Loucy (cell line): ENCODE data around the gene L1CAM.

ENCODE experiments used
- H2AFZ ChIP-seq: fragments of 200-600 bp; sonication (generic); 2 replicates; pipeline ENCODE4 v1.6.0; 2016; ENCODE audit warnings: antibody characterized with exemption, mild to moderate bottlenecking, low read length, moderate library complexity
- H3F3A ChIP-seq: fragments of 200-600 bp; 2 replicates; pipeline ENCODE4 v1.6.0; 2016; ENCODE audit warnings: antibody characterized with exemption, low read depth, mild to moderate bottlenecking
- H3K27me3 ChIP-seq: fragments of 200-600 bp; sonication (generic); 2 replicates; pipeline ENCODE4 v1.6.1; 2014; ENCODE audit warnings: low read length, mild to moderate bottlenecking; ENCODE audit not compliant: insufficient read depth, poor library complexity, severe bottlenecking
- H3K36me3 ChIP-seq: fragments of 200-600 bp; sonication (generic); 2 replicates; pipeline ENCODE4 v1.6.1; 2016; ENCODE audit warnings: low read length; ENCODE audit not compliant: insufficient read depth
- H3K4me1 ChIP-seq: fragments of 200-600 bp; sonication (generic); 2 replicates; pipeline ENCODE4 v1.5.1; 2014; ENCODE audit warnings: low read length, mild to moderate bottlenecking; ENCODE audit not compliant: insufficient read depth, poor library complexity, severe bottlenecking
- H3K4me2 ChIP-seq: fragments of 200-600 bp; sonication (generic); 2 replicates; pipeline ENCODE4 v1.6.0; 2014; ENCODE audit warnings: antibody characterized with exemption, low read length, low read depth, mild to moderate bottlenecking; ENCODE audit not compliant: poor library complexity, severe bottlenecking
- H3K4me3 ChIP-seq: fragments of 200-600 bp; sonication (generic); 2 replicates; pipeline ENCODE4 v1.5.1; 2014; ENCODE audit warnings: low read length, mild to moderate bottlenecking, mixed read lengths; ENCODE audit not compliant: poor library complexity, severe bottlenecking
- H3K79me2 ChIP-seq: fragments of 200-600 bp; sonication (generic); 2 replicates; pipeline ENCODE4 v1.6.1; 2014; ENCODE audit warnings: low read length; ENCODE audit not compliant: insufficient read depth
- H3K9ac ChIP-seq: fragments of 200-600 bp; sonication (generic); 2 replicates; pipeline ENCODE4 v1.6.0; 2014; ENCODE audit warnings: mild to moderate bottlenecking, low read depth, low read length, moderate library complexity; ENCODE audit not compliant: poor library complexity, severe bottlenecking
- H3K9me2 ChIP-seq: fragments of 200-600 bp; sonication (generic); replicated peaks from 2 replicates; pipeline ENCODE4 v1.6.1; 2016; ENCODE audit warnings: low read depth, low read length, mixed read lengths
- H3K9me3 ChIP-seq: fragments of 200-600 bp; sonication (generic); 2 replicates; pipeline ENCODE4 v1.6.1; 2014; ENCODE audit warnings: mild to moderate bottlenecking, antibody characterized with exemption, low read length, low read depth; ENCODE audit not compliant: insufficient read depth
- H4K20me1 ChIP-seq: fragments of 200-600 bp; sonication (generic); 2 replicates; pipeline ENCODE4 v1.6.0; 2014; ENCODE audit warnings: antibody characterized with exemption, low read length, mild to moderate bottlenecking; ENCODE audit not compliant: insufficient read depth, poor library complexity, severe bottlenecking
- EZH2phosphoT487 ChIP-seq: fragments of 200-600 bp; IDR thresholded peaks from 2 replicates; pipeline ENCODE4 v1.6.1; 2018; ENCODE audit warnings: antibody characterized with exemption, mild to moderate bottlenecking, moderate library complexity, borderline replicate concordance
- TF ChIP-seq, protein P1 (sequence below): fragments of 200-600 bp; sonication (generic); conservative IDR thresholded peaks from 2 replicates; pipeline ENCODE4 v1.5.1; 2014; ENCODE audit warnings: mild to moderate bottlenecking, antibody characterized with exemption, low read length

L1CAM gene

DNA sequence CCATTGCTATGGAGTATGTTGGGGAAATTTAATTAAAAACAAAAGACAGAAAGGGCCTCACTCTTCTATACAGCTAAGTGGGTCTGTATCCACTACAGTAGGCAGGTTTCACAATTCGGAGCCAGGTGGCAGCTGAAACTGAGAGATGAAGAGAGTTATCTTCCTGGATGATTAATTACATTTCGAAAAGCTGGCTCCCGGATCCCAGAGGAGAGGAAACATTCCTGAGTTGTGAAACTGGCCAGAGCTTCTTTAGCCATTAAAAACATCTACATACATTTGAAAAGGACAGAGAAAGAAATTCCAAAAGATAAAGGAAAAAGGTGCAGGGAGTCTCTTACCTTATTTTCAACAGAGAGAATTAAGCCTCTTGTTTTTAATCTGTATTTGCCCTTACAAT is 40.1 kb downstream of the L1CAM start:
- H3K79me2 ChIP-seq, result no peaks in the 10 kb centered on the region
- TF ChIP-seq, protein P1, sequence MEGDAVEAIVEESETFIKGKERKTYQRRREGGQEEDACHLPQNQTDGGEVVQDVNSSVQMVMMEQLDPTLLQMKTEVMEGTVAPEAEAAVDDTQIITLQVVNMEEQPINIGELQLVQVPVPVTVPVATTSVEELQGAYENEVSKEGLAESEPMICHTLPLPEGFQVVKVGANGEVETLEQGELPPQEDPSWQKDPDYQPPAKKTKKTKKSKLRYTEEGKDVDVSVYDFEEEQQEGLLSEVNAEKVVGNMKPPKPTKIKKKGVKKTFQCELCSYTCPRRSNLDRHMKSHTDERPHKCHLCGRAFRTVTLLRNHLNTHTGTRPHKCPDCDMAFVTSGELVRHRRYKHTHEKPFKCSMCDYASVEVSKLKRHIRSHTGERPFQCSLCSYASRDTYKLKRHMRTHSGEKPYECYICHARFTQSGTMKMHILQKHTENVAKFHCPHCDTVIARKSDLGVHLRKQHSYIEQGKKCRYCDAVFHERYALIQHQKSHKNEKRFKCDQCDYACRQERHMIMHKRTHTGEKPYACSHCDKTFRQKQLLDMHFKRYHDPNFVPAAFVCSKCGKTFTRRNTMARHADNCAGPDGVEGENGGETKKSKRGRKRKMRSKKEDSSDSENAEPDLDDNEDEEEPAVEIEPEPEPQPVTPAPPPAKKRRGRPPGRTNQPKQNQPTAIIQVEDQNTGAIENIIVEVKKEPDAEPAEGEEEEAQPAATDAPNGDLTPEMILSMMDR, result no peak
- no peak for TF ChIP-seq EZH2phosphoT487
- no peaks in the 10 kb centered on the region for H3K27me3 ChIP-seq
- H3K4me1 ChIP-seq, result no peaks in the 10 kb centered on the region
- H2AFZ ChIP-seq, result no peak overlapping the region
- H3K36me3 ChIP-seq, result no peaks in the 10 kb centered on the region
- H3F3A ChIP-seq, result no peaks in the 10 kb centered on the region
- no peaks in the 10 kb centered on the region for H3K9me3 ChIP-seq
- H3K4me2 ChIP-seq, result no peak overlapping the region
- no peaks in the 10 kb centered on the region for H4K20me1 ChIP-seq
- no peak overlapping the region for H3K9ac ChIP-seq
- no peak overlapping the region for H3K4me3 ChIP-seq
- no peaks in the 10 kb centered on the region for H3K9me2 ChIP-seq

GRCh38 chrX:153845195-153845594 is 40.8 kb downstream of the L1CAM start:
- TF ChIP-seq, protein P1, result no peak
- TF ChIP-seq EZH2phosphoT487, result no peak
- no peak overlapping the region for H2AFZ ChIP-seq
- no peaks in the 10 kb centered on the region for H3K9me3 ChIP-seq
- H4K20me1 ChIP-seq, result no peaks in the 10 kb centered on the region
- no peaks in the 10 kb centered on the region for H3K4me1 ChIP-seq
- H3K27me3 ChIP-seq, result no peaks in the 10 kb centered on the region
- H3F3A ChIP-seq, result no peaks in the 10 kb centered on the region
- no peaks in the 10 kb centered on the region for H3K9me2 ChIP-seq
- no peaks in the 10 kb centered on the region for H3K79me2 ChIP-seq
- H3K4me2 ChIP-seq, result no peak overlapping the region
- no peaks in the 10 kb centered on the region for H3K36me3 ChIP-seq
- no peak overlapping the region for H3K9ac ChIP-seq
- no peak overlapping the region for H3K4me3 ChIP-seq

- Histone ChIP-seq H3K9me2 (no peaks in the 10 kb centered on the region), H3K36me3 (no peaks in the 10 kb centered on the region), H3K27me3 (no peaks in the 10 kb centered on the region), H3K4me1 (no peaks in the 10 kb centered on the region), H3K79me2 (no peaks in the 10 kb centered on the region), H3K9ac (no peak overlapping the region), H3F3A (no peaks in the 10 kb centered on the region), H2AFZ (no peak overlapping the region), H4K20me1 (no peaks in the 10 kb centered on the region), H3K4me3 (no peak overlapping the region), H3K4me2 (no peak overlapping the region), H3K9me3 (no peaks in the 10 kb centered on the region)
- no peak for TF ChIP-seq EZH2phosphoT487
- TF ChIP-seq, protein P1, result no peak
These were observed 41.4 kb downstream of the L1CAM start for GRCh38 chrX:153844509-153845082.
